ENCODE data around the gene EDIL3.

EDIL3 gene

DNA sequence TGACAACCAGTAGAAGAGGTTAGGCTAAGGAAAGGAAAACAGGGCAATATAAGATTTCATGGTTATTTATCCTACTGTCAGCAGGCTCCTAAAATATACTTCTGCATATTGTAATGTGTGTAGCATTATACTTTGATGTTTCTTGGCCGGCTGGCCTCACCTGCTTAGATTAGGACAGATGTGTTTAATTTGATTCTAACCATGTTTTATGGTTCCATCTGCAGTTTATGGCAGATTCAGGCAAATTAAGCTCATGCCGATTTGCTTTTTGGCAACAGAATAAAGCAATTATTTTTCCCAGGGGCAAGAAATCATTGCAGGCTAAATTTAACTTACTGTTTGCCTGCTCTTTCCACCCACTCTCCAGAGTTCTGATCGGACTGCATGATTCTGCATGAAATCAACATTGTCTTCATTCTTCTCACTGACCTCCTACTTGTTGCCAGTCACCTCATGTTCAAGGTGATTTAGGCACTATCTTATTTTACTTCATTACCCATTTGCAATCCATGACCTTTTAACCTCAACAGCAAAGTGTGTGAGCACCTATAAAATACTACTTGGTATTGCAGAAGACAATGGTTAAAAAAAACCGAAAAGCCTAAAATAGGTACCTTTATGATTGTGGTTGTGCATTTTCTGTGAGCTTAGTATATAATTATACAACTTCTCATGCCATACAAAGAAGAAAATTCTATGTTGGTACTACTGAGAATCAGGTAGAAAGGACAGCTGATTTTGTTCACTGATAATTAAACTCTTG lies 125.2 kb downstream of the EDIL3 start:
- DNase-seq (ENCODE audit: low spot score): no peak

DNA sequence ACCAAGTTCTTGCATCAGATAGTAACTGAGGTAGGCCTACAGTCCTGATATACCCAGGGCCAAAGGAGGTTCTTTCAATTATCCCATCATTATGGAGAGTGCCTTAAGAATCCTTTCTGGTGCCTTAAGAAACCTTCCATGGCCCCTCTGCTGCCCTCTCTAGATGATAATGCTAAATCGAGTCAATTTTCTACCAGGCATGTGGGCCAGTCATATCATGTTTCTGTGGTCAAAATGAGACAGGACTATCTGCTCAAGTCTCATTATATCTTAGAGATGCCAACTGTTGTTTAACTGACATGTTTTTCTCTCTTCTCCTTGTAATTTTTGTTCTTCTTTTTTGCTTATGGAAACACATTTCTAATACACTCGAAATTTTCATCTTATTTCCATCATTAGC lies 127.6 kb downstream of the EDIL3 start:
- DNase-seq (ENCODE audit: low spot score): no peak

DNA sequence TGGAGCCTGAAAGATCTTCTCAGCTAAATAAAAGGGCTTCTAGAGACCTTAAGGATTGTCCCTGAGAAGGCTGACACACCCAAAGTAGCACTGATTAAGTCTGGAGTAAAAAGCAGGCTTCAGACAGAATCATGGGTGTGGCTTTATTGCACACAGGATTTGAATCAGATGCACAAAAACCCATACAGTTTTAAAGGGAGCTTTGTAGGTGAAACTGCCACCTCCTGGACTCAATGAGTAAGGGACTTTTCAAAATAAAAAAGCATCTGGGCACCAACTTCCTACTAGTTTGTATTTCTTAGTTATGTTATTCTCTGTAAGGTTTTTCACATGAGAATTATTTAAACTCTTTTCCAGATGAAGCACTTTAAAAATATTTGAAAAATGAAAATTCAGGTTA lies 129.4 kb downstream of the EDIL3 start:
- DNase-seq (ENCODE audit: low spot score): peak; percentile 38

DNA sequence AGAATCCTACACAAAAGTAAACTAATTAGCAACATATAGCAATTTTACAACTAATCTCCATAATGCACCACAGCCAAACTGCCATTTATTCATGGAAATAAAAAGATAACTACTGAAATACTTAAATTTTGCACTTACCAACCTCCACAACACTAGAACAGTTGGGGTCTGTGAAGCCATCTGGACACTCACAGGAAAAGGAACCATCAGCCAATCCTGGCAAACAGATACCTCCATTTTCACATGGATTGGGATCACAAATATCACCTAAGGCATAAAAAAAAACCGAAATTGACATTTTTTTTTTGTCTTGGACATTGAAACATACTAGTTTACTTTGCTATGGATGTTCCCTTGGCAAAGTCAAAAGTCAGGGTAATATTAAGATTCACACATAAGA lies 130.7 kb downstream of the EDIL3 start:
- DNase-seq (ENCODE audit: low spot score): no peak

DNA sequence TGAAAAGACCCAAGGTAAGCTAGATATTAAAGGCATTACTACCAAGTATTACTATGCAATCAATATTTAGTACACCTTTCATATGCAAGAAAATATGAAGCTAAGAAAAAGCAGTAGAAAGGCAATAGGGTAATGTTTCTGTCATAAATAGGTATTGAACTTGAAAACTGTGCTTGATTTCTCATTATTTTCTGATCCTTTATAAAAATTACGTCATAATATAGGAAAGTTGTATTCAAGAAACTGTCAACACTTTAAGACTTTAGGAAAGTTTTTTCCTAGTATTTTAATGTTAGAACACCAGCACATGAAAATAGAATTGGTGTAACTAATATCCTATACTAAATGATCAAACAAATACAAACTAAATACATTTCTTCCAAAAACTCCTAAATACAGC lies 133.2 kb downstream of the EDIL3 start:
- DNase-seq (ENCODE audit: low spot score): no peak

DNA sequence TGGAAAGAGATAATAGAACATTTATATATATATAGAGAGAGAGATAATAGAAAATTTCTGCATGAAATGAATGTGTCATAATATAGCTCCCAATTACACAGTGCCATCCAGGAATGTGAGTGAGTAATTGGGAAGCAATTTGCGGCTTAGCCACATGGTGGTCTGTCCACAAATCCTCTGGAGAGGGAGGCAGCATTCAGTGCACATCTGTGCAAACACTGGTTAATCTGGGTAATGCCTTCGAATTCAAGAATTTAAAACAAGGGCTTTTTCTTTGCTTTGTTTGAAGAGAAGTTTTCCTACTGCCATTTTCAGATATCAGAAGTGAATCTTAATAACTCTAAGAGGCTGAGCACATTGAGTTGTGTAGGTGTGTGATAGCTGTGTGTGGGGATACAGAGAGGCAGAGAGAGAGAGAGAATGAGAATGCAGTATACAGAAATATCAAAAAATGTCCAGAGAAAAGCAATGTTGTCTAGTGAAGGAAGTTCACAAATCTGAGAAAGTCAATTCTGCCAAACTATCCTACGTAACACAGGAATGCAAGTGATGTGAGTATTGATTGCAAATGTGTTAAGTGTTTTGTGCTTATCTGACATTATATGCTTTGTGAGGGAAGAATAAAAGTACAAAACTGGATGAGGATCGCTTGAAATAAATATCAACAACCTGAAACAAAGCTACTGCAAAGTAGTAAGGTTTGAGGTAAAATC lies 134.6 kb downstream of the EDIL3 start:
- DNase-seq (ENCODE audit: low spot score): peak; percentile 62

DNA sequence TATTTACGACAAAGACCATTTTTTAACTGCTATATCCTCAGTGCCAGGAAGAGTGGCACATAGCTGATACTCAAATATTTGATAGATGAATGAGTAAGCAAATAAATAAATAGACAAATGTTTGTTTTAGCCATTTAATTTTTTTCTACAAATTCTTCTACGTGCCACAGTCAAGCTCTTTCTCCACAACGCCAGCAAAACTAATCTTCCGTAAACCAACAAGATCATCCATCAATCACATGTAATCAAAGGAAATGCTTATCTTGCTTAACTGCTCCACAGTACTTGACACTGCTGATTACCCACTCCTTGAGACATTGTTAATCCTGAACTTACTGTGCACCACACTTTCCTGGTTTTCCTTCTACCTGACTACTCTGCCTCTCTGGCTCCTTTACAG lies 136.7 kb downstream of the EDIL3 start:
- DNase-seq (ENCODE audit: low spot score): no peak

DNA sequence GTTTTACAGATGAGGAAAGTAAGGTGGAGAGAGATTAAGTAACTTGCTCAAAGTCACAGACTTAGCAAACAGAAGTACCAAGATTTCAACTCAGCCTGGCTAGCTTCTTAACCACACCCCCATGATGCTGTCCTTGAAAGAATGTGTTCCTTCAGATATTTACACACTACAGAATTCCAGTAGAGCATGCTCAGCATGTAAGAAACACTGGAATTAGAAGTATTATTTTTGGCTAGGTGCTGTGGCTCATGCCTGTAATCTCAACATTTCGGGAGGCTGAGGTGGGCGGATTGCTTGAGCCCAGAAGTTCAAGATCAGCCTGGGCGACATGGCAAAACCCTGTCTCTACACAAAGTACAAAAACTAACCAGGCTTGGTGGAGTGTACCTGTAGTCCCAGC lies 142.4 kb downstream of the EDIL3 start:
- no peak for DNase-seq (ENCODE audit: low spot score)

DNA sequence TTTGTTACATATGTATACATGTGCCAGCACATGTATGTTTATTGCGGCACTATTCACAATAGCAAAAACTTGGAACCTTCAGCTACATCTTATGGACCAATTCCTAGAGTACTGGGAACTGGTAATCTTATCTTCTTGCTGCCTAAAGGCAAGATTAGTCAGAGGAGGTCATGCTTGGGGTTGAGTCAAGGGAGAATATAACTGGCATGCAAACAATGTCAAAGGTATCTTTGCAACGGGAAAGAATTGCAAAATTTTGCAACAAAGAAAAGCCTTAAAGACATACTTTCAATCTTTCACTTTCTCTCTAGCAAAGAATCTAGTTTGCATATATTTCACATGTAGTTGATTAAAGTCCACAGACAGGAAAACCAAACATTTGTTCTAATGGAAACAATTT lies 145.2 kb downstream of the EDIL3 start:
- no peak for DNase-seq (ENCODE audit: low spot score)

DNA sequence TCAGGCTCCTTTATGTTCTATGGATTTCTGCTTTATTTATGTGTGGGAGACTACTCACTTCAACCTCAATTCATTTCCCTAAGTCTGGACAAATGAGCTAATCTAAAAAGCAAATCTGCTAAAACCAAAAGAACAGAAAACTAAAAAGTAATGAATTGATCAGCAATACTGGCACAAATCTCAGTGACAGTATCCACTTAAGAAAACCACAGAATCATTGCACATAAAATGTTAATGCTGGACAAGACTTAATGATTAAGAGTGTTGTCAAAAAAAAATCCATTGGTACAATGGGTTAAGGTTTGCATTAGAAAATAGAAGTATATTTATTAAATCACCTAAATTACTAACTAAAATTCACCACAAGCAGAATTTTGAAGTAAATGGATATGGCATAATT lies 147.6 kb downstream of the EDIL3 start:
- DNase-seq (ENCODE audit: low spot score): no peak

DNA sequence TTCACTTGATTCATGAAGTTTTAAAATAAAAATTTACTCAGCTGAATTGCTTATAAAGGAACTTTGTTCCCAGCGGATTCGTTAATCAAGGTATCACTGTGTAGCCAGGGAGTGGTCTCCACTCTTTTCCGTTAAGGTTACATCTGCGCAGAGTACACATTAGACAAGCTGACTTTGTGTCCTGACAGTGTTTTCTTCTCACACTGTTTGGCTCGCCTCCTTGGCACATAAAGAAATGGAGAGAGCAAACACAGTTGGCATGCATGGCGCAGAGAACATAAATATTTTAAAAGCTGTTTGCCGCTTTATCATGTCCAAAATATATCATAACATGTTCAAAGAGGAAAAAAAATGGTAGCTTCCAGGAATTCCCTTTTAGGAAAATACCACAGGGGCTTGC lies 153.2 kb downstream of the EDIL3 start:
- no peak for DNase-seq (ENCODE audit: low spot score)

DNA sequence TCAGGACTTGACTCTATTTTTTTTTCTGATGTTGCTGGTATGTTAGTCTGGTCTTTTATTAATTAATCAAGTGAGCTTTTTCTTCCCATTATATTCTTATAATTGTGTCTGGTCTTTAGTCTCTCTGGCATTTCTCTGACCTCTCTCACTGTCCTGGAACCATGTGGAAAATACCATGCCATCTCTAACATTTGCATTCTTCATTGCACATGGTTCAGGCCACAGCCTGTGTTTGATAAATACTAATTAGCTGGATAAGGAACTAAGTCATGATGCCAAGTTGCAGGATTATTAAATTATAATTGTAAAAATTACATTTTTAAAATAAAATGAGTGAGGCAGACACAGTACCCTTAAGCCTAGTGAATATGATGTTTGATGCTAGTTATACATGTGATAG lies 155.6 kb downstream of the EDIL3 start:
- no peak for DNase-seq (ENCODE audit: low spot score)

DNA sequence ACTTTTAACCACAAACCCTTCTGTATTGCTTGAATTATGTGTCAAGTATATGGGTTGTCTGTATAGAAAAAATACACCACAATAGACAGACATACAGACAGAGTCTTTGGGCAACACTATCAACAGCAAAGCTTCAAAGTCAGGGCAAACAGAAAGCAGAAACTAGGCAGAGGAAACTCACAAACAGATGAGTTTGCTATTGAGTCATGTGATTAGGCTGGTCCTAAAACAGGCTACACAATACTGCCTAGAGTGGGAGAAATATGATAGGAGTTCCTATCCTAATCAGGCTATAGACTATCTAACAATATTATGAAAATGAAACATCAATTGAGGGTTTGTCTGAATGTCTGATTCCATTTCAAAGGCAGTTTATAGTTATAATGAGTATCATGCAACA lies 156.4 kb downstream of the EDIL3 start:
- DNase-seq (ENCODE audit: low spot score): no peak

DNA sequence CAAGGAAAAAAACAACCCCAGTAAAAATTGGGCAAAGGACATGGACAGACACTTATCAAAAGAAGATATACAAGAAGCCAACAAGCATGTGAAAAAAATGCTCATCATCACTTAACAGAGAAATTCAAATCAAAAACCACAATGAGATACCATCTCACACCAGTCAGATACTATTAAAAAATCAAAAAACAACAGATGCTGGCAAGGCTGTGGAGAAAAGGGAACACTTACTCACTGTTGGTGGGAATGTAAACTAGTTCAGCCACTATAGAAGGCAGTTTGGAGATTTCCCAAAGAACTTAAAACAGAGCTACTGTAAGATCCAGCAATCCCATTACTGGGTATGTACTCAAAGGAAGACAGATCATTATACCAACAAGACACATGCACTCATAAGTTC lies 157.4 kb downstream of the EDIL3 start:
- DNase-seq (ENCODE audit: low spot score): no peak

DNA sequence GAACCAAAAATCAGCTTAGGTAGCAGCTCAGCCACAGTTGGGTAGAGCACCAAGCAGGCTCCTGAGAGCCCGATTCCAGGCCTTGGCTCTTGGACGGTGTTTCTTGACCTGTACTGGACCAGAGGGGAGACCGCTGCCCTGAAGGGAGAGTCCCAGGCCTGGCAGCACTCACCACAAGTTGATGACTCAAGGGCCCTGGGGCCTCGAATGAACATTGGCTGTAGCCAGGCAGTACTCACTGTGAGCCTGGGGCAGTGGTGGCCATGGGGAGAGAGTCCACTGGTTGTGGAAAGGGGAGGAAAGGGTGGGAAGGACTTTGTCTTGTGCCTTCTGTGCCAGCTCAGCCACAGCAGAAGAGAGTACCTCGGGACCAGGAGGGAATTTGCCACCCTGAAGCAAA lies 166.1 kb downstream of the EDIL3 start:
- DNase-seq (ENCODE audit: low spot score): no peak

DNA sequence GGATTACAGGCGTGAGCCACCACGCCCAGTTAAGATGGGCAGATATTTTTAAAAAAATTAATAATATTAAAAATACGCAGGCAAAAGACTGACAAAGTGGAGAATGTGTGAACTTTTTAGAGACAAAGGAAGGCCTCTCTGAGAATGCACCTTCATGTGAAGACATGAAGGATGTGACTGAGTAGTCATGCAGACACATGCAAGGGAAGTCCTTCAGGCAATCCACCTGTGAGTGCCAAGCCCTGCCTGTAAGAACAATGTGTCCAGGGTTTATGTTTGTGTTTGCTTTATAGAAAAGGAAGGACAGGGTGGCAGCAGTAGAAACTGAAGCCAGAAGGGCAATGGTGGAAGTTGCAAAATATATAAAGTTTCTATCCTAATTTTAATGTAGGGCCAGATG lies 169.2 kb downstream of the EDIL3 start:
- DNase-seq (ENCODE audit: low spot score): no peak

DNA sequence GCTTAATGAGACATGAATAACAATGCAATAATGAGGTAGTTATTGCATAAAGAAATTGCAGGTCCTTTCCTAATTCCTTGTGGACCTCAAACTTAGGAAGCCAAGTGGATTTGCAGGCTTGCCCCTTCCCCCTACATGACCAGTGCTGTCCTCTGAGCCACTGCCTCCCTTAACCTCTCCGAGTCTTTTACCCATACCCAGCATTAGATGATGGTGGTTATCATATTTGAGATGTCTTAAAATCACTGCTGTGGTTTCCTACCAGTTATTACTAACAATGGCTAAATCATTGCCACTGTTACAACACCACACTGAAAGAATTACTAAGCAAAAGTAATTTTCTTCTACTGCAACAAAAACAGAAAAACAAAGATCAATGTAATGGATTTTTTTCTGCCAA lies 170.8 kb downstream of the EDIL3 start:
- no peak for DNase-seq (ENCODE audit: low spot score)

DNA sequence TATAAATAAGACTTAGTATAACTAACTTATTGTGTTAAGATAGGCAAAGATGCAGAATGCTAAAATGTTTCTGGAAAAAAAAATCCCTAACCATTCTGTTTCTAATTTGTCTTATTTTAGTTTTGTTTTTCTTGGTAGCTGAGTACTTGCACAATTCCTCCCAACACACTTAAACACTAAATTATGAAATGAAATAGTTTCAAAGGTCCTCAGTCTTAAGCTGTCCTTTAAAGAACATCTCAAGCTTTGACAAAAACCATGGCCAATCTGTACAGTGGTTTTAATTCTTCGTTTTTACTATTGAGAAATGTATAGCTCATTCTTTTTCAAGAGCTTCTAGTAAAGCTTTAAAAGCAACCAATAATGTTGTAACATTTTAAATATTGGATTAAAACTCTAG lies 171.5 kb downstream of the EDIL3 start:
- DNase-seq (ENCODE audit: low spot score): no peak

DNA sequence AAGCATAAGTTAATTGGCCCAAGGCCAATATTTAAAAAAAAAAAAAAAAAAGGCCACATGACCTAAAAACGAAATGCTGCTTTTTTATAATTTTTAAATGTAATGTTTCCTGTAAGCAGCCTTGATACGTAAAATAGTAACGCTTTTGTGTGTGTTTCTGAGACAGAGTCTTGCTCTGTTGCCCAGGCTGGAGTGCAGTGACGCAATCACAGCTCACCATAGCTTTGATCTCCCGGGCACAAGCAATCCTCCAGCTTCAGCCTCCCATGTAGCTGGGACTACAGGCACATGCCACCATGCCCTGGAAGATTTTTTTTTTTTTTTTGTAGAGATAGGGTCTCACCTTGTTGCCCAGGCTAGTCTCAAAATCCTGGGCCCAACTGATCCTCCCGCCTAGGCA lies 179.9 kb downstream of the EDIL3 start:
- no peak for DNase-seq (ENCODE audit: low spot score)

DNA sequence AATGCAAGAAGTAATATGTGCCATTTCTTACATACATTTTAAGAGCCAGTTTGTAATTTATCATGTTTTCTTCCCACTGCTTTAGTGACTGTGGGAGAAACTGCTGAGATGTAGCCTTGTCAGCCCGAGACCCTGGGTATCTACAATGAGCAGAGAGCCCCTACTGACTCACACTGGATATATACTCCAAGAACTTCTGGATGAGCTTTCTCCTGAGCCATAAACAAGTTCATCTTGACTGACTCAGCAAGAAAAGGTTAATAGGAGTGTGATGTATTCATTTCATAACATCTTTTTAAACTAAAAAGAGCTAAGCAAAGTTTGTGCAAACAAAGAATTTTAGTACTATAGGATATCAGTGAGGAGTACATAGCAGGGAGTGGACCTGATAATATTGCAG lies 182.5 kb downstream of the EDIL3 start:
- DNase-seq (ENCODE audit: low spot score): no peak

DNA sequence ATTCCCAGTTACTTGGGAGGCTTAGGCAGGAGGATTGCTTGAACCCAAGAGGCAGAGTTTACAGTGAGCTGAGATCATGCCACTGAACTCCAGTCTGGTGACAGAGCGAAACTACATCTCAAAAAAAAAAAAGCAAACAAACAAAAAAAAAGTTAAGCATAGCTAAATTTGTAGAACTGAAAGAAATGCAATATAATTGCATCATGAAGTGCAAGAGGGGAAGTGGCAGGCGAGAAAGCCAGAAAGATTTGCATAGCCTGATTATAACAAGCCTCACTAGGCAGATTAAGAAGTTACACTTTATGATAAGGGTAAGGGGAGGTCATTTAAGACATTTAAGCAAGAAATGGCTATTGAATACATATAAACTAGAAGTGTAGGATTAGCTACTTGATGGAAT lies 187.1 kb downstream of the EDIL3 start:
- no peak for DNase-seq (ENCODE audit: low spot score)

DNA sequence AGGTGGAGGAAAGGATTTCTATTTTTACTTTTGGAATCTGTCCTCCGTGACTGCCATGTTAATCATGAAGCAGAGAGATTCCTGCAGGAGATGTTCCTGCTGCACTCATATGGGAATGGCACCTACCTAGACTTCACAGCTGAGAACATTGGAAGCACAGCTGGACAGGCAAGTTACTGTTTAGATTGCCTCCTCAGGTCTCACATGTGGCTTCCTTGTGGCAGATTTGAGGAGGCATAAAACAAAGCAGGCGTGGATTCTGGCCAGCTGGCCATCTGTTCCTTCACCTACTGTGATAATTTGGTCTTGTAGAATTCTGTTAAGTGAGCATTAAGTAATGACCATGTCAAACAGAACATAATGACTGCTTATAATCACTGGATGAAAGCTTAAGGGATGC lies 193.4 kb downstream of the EDIL3 start:
- DNase-seq (ENCODE audit: low spot score): no peak

DNA sequence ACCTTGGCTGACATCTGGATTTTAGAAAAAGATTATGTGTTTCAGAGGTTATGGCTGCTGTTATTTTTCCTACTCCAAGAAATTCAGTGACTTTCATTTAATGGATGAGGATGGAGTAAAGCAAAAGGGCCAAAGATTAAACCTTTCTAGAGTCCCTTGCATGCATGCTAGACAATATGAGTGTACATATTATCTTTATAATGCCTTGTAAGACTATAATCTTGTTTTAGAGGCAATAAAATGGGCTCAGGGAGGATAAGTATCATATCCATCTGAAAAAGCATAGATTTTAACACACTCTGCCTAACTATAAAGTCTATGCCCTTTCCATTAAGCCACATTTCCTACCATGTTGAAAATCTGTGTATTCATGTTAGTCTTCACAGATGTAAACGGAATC lies 199.8 kb downstream of the EDIL3 start:
- DNase-seq (ENCODE audit: low spot score): no peak

DNA sequence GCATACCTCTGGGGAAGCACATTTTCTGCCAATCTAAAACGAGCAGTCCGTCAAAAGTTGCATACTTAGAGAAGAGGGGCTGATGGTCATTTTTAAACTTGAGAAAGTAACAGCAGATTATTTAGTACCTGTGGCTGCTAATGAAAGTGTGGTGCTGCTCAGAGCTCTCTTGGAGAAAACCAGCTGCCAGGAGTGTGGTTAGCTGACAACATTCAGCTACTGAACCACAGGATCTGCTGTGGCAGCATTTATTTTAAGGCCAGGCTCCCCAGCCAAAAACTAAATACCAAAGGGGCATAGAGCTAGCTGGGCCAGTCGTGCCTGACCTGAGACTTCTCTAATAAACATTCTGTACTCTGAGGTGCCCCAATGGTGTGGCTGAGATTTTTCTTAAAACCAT lies 203.6 kb downstream of the EDIL3 start:
- no peak for DNase-seq (ENCODE audit: low spot score)
